Measurements from ENCODE around the gene SYP.

Gene SYP

GRCh38 chrX:49214996-49215526, 15.1 kb upstream of the SYP start:
- no peak for DNase-seq

GRCh38 chrX:49214416-49214815, 14.4 kb upstream of the SYP start:
- DNase-seq = no peak

- DNase-seq = no peak
Observed at GRCh38 chrX:49212861-49213260, 12.9 kb upstream of the SYP start.

GRCh38 chrX:49212209-49212608, 12.2 kb upstream of the SYP start:
- DNase-seq = no peak

DNA sequence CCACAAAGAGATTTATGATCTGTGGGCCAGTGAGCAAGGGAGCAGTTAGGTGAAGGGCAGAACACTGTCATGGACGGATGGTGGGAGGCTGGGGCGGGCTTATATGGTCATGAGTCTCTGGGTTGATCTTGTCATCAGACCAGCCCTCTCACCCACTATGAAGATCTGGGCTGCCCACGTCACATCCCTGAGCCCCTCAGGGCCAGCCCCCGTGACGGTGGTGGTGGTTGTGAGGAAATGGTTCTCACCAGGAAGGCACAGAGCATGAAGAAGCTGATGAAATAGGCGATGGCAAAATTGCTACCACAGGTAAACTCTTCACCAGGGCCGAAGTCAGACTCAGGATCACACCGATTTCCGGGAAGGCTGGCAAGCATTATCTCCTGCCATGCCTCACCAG, 11.1 kb upstream of the SYP start:
- no peak for DNase-seq

GRCh38 chrX:49210406-49210805, 10.4 kb upstream of the SYP start:
- DNase-seq = no peak

DNA sequence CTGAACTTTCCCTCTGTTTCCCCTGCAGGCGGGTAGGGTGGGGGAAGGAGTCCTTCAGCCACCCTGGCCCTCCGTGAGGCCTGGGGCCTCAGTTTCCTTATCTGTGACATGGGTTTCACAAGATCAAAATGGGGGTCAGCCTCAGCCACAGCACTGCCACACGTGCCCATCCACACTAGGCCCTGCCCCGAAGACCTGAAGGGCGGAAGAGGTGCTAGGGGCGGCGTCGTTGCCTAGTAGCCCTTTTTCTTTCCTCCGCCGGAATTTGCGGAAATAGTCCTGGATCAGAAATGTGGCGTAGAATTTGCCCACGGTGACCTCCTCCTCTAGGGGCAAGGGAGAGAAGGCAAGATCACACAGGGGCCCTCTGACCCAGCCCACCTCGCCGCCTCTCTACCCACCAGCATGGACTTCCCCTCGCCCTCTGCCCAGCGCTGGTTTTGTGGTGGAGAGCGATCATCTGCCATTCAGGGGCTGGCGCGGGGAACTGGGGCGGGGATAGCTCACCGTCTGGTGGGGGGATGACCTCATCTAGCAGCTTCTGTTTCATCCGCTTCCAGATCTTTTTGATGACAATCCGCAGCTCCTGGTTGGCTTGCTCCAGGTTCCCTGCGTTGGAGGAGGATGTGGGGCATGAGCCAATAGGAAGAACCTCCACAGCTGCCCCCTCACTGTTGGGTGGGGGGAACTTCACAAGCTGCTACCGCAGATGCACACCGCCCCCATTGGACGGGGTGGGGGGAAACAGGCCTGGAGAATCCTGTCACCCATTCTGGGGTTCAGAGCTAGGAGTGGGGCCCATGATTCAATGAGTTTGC, 9.7 kb upstream of the SYP start:
- DNase-seq = no peak

GRCh38 chrX:49208399-49208798, 8.4 kb upstream of the SYP start:
- no peak for DNase-seq

DNA sequence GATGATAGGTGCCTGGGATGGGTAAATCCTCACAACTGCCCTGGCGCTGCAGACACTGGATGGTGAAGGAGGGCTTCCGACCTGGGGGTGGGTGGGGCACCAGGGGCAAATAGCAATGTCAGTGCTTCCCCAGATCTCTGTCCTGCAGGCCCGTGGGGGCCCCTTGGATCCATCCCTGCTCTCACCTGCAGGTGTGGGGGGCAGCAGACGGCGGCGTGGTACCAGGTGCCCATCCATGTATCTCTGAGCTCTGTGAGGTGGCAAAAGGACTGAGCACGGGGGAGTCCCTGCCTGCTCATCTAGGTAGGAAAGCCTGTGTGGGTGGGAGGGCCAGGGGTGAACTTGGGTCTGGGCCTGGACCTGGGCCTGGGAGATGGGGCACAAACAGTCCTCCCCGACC, 6.5 kb upstream of the SYP start:
- no peak for DNase-seq

DNA sequence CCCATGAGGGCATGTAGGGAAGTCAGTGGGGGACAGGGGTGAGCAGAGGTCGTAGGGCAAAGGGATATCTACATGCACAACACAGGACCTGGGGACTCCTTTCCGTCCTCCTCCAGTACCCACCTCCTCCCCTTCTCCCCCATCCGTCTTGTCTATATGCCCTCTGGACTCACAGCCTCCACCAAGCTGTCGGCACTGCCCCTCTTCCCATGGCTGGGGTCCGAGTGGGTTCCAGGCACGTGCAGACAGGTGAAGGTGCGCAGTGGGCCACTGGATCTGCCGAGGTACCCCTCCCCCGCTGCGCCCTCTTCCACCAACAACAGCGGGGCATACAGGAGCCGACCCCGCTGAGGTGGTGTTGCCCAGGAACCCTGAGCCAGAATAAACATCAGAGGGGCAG, 5.5 kb upstream of the SYP start:
- no peak for DNase-seq

DNA sequence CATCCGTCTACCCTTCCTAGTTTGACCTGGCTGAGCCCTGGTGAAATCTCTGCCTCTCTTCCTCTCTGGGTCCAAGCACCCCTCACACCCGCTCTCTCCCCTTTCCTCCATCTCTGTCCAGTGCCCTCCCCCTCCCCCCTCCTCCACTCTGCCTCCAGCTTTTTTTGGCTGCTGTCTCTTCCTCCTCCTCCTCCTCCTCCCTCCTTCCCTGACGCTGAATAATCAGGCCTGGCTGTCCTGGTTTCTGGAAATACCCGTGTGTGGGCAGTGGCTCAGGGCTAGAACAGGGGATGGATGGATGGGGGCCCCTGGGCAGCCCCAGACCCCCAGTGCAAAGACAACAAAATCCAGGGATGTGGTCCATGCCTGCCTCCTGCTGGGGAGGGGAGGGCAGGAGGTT, 4.7 kb upstream of the SYP start:
- DNase-seq = no peak

- DNase-seq = no peak
Observed at GRCh38 chrX:49204017-49204416, 4.0 kb upstream of the SYP start.

- no peak for DNase-seq
Observed at GRCh38 chrX:49203536-49203935, 3.5 kb upstream of the SYP start.

- DNase-seq = no peak
Observed at GRCh38 chrX:49202022-49202421, 2.0 kb upstream of the SYP start.

GRCh38 chrX:49199315-49199595, 738 bp downstream of the SYP start:
- DNase-seq = no peak

DNA sequence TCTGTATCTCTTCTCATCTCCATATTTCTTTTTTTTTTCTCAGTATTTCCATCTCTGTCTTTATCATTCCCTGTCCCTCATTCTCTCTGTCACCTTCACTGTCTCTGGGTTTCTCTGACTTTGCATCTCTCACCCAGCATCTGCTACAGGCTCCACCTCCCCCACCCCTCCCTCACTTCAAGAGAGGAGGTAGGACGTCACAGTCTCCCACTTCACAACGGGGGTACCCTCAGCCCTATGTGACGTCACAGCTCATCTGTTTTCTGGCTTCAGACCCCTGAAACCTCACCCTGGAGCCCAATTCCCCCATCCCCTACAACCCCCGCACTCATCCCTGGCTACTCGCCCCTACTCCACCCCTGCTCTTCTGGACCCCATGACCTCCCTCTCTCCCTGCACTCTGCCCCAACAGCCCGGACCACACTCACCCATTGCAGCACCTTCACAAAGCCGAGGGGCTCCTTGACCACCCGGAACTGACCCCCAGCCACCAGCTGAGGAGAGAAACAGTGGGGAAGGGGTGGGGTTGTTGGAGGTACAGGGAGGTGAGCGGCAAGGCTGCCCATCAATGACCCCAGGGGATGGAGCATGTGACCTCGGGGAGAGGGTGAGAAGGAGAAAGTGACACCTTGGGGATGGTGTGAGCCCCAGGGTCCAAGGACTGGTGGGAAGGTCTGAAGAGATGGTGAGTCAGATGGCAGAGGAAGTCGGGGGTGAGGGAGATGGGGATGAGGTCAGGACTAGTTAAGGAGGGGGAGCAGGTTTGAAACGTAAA, 1.3 kb downstream of the SYP start:
- no peak for DNase-seq

GRCh38 chrX:49197543-49198087, 2.4 kb downstream of the SYP start:
- DNase-seq = no peak

DNA sequence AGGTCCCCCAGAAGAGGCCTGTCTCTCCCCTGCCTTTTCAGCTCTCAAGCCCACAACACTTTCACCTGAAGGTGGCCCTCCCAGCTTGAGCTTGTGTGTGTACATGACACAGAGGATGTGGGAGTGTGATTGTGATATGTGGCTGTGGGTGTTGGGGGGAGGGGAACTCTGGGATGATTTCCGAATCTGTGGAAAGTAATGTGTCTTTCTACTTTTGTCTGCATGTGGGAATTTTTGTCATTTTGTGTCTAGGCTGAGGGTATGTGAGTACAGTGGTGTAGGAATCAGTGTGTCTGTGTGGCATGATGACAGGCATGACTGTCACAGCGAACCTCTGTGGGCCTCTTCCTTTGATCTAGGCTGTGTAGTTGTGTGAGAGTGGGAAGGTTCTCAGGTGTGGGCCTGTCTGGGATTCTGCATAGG, 6.4 kb downstream of the SYP start:
- no peak for DNase-seq

GRCh38 chrX:49192722-49193328, 7.2 kb downstream of the SYP start:
- peak; percentile 44 for DNase-seq

- DNase-seq = peak; percentile 40
Observed at GRCh38 chrX:49191574-49192011, 8.4 kb downstream of the SYP start.

GRCh38 chrX:49190821-49191573, 9.0 kb downstream of the SYP start:
- peak; percentile 87 for DNase-seq

DNA sequence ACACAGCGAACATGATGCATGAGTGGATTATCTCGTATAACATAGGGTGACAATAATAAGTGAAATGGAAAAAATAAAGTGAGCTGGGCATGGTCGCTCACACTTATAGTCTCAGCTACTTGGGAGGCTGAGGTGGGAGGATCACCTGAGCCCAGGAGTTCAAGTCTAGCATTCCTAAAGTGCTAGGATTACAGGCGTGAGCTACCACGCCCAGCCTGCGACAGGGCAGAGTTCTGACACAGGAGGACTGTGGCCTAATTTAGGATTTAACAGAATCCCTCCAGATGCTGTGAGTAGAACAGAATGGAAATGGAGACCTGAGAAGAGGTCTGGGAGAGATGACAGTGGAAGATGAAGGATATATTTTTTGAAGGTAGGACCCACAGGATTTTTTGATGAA, 10.4 kb downstream of the SYP start:
- no peak for DNase-seq
